Panc1 (cell line): ENCODE data around the gene MPP7. TPM values are rescaled to one million over a fixed set of nuclear protein-coding genes. Genes with fewer than 3 reads are reported as not detected.

Experiments
- ATAC-seq: fragments of 200-7000 bp; cut with Tn5 transposase; 2 replicates; pipeline ENCODE4 v1.9.1; 2020; ENCODE audit warnings: mild to moderate bottlenecking, moderate library complexity
- BruUV-seq: library from RNA; stranded (reverse); fragments of 400-500 nt; replicated peaks from 2 replicates; lab custom pipeline; 2021; lab: Mats Ljungman, UMichigan
- CTCF ChIA-PET: fragments of 300-600 bp; sonication (Branson Sonifier 250); formaldehyde crosslinking; loops from one replicate; lab custom pipeline; 2022; ENCODE audit warnings: antibody characterized with exemption; lab: Charles Lee
- POLR2A ChIA-PET: fragments of 300-600 bp; sonication (Branson Sonifier 250); formaldehyde crosslinking; loops from one replicate; lab custom pipeline; 2022; ENCODE audit warnings: antibody characterized with exemption; lab: Charles Lee
- DNase-seq: peaks from one replicate; pipeline ENCODE4 v3.0.0-alpha.2; 2010; ENCODE audit warnings: low read depth, low spot score
- H3K27ac ChIP-seq: 2 replicates; pipeline ENCODE4 v1.5.1; 2011; ENCODE audit warnings: mild to moderate bottlenecking, low read length, inconsistent platforms
- H3K27me3 ChIP-seq: fragments of 200-500 bp; sonication (Bioruptor generic); 2 replicates; pipeline ENCODE4 v1.6.0; 2014; ENCODE audit warnings: low read length, inconsistent platforms; ENCODE audit not compliant: control insufficient read depth, insufficient read depth
- H3K36me3 ChIP-seq: fragments of 200-500 bp; sonication (Bioruptor generic); 2 replicates; pipeline ENCODE4 v1.5.1; 2014; ENCODE audit warnings: inconsistent platforms, mild to moderate bottlenecking, low read length, moderate library complexity; ENCODE audit not compliant: control insufficient read depth, insufficient read depth
- H3K4me1 ChIP-seq: 2 replicates; pipeline ENCODE4 v1.5.1; 2011; ENCODE audit warnings: inconsistent platforms, mild to moderate bottlenecking, low read length, moderate library complexity; ENCODE audit not compliant: control insufficient read depth, insufficient read depth
- H3K4me3 ChIP-seq, 2 experiments: 2 replicates each; pipeline ENCODE4 v1.5.1; 2011 to 2012; ENCODE audit warnings: low read depth in 2 of 2, low read length in 2 of 2, mild to moderate bottlenecking in 2 of 2, inconsistent platforms in 1 of 2, moderate library complexity in 1 of 2
- H3K9me3 ChIP-seq: fragments of 200-500 bp; sonication (Bioruptor generic); 2 replicates; pipeline ENCODE4 v1.5.1; 2014; ENCODE audit warnings: low read depth, mild to moderate bottlenecking, inconsistent platforms, low read length, moderate library complexity; ENCODE audit not compliant: control insufficient read depth, insufficient read depth
- CTCF ChIP-seq: fragments of 450-650 bp; IDR thresholded peaks from 2 replicates; pipeline ENCODE4 v1.5.1; 2017; ENCODE audit warnings: mild to moderate bottlenecking
- POLR2AphosphoS5 ChIP-seq: IDR thresholded peaks from 2 replicates; pipeline ENCODE4 v1.6.1; 2012; ENCODE audit warnings: mild to moderate bottlenecking, low read depth, low read length, moderate library complexity
- REST ChIP-seq, 2 experiments: IDR thresholded peaks; 2 replicates each; pipeline ENCODE4 v1.6.1; 2011 to 2012; ENCODE audit warnings: low read depth in 2 of 2, control low read depth in 1 of 2, low read length in 1 of 2, mild to moderate bottlenecking in 1 of 2, moderate library complexity in 1 of 2; ENCODE audit not compliant: insufficient read depth in 1 of 2
- SIN3A ChIP-seq: IDR thresholded peaks from 2 replicates; pipeline ENCODE4 v1.6.1; 2012; ENCODE audit warnings: low read depth, mild to moderate bottlenecking, low read length, moderate library complexity, borderline replicate concordance; ENCODE audit not compliant: insufficient read depth
- TCF7L2 ChIP-seq: IDR thresholded peaks from 2 replicates; pipeline ENCODE4 v1.6.1; 2011; ENCODE audit warnings: mild to moderate bottlenecking, low read depth, low read length, inconsistent platforms
- in situ Hi-C: cut with HindIII; loops from 2 replicates; pipeline ENCODE4 v1.10.0; 2016; ENCODE audit warnings: low sequenced_read_pairs, low pct_unique_long_range_greater_than_20kb
- intact Hi-C: fragments of 100-400 bp; cut with micrococcal nuclease; formaldehyde crosslinking; loops from one replicate; pipeline ENCODE4 v1.10.0; 2022; ENCODE audit not compliant: unreplicated experiment
- total RNA-seq: library from RNA; stranded (reverse); gene quantifications from one replicate; pipeline ENCODE4 v1.2.1, GENCODE V29; 2021; ENCODE audit not compliant: unreplicated experiment

The MPP7 gene
- total RNA-seq, 1 experiment from 2014 or later, result 0.49 TPM

- peaks cover 3% of the 10 kb centered on the region; the same call in 1 of the 2 replicates for H3K36me3 ChIP-seq
- no TSS peak for BruUV-seq
- ChIA-PET CTCF (no interaction called here), POLR2A (no interaction called here)
- H3K4me1 ChIP-seq, result peaks cover 3% of the 10 kb centered on the region
- H3K9me3 ChIP-seq, result no peaks in the 10 kb centered on the region
- H3K4me3 ChIP-seq, result no peak overlapping the region
- no peak for ATAC-seq
- H3K27ac ChIP-seq, result no peak overlapping the region
- in situ Hi-C loops (no loop called here), intact Hi-C loops (no loop called here)
- H3K27me3 ChIP-seq, result peaks cover 4% of the 10 kb centered on the region
- TF ChIP-seq SIN3A (no peak), POLR2AphosphoS5 (no peak), TCF7L2 (no peak), REST (IDR thresholded peaks at IDR 0.05; ENCODE audit: insufficient read depth in 1 of 2, low read depth in 2 of 2, low read length in 1 of 2) (no peak), CTCF (no peak)
- no peak for DNase-seq
Measured at GRCh38 chr10:28298951-28299350, 3.9 kb downstream of the MPP7 start.

- POLR2A ChIA-PET, result no interaction called here
Measured at GRCh38 chr10:28296023-28296422, 6.8 kb downstream of the MPP7 start.

More at GRCh38 chr10:28296023-28296422, 6.8 kb downstream of the MPP7 start:
- no peaks in the 10 kb centered on the region for H3K4me1 ChIP-seq
- H3K4me3 ChIP-seq, result no peak overlapping the region
- in situ Hi-C loops, result no loop called here
- H3K27ac ChIP-seq, result no peak overlapping the region
- ATAC-seq, result no peak
- CTCF ChIA-PET, result no interaction called here
- no TSS peak for BruUV-seq
- H3K36me3 ChIP-seq, result no peaks in the 10 kb centered on the region
- no peak for DNase-seq
- no peak for TF ChIP-seq POLR2AphosphoS5
- no peak for TF ChIP-seq CTCF
- no peak for TF ChIP-seq TCF7L2
- intact Hi-C loops, result no loop called here
- no peaks in the 10 kb centered on the region for H3K9me3 ChIP-seq
- H3K27me3 ChIP-seq, result no peaks in the 10 kb centered on the region; the same call in 1 of the 2 replicates
